ENCODE results near the gene ABHD12B.
"Not testable (repeated sequence)": the region's sequence is repeated elsewhere in the genome, so short reads cannot be mapped to it uniquely, and the experiment has no call there.

The ABHD12B gene

GRCh38 chr14:50856660-50857059, 15.2 kb upstream of the ABHD12B start:
- no peak for TF ChIP-seq ZNF274 (IDR thresholded peaks at IDR 0.05; ENCODE audit: low read depth, low read length)
- H3K4me3 ChIP-seq (ENCODE audit: low read length), result no peak overlapping the region

GRCh38 chr14:50859296-50859624, 12.6 kb upstream of the ABHD12B start:
- H3K4me3 ChIP-seq (ENCODE audit: low read length), result peak overlapping the region; percentile 71; the same call in 1 of the 2 replicates
- TF ChIP-seq ZNF274 (IDR thresholded peaks at IDR 0.05; ENCODE audit: low read depth, low read length), result no peak

- peak overlapping the region; percentile 71 for H3K4me3 ChIP-seq (ENCODE audit: low read length)
- no peak for TF ChIP-seq ZNF274 (IDR thresholded peaks at IDR 0.05; ENCODE audit: low read depth, low read length)
Observed at GRCh38 chr14:50860478-50861086, 11.3 kb upstream of the ABHD12B start.

- TF ChIP-seq ZNF274 (IDR thresholded peaks at IDR 0.05; ENCODE audit: low read depth, low read length), result no peak
- no peak overlapping the region for H3K4me3 ChIP-seq (ENCODE audit: low read length)
Observed at GRCh38 chr14:50862036-50862570, 9.8 kb upstream of the ABHD12B start.

- no peak for TF ChIP-seq ZNF274 (IDR thresholded peaks at IDR 0.05; ENCODE audit: low read depth, low read length)
- no peak overlapping the region for H3K4me3 ChIP-seq (ENCODE audit: low read length)
Observed at GRCh38 chr14:50864237-50864636, 7.6 kb upstream of the ABHD12B start.

DNA sequence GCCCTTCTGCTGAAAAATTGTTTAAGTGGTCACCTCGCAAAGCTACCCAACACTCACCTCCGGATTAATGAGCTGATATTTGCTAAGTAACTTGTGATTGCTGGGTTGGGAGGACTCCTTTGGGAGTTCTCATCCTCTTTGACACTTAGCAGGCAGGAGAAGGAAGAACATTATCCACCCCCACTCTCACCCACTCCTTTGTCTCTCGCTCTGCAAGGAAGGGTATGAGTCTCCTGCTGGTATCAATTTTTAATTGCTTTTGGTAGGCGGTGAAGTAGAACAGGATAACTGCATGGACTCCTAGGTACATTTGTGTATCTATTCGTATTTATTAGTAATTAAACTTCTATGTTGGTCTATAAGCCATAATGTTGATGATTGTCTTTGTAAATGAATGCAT, 6.9 kb upstream of the ABHD12B start:
- no peak overlapping the region for H3K4me3 ChIP-seq (ENCODE audit: low read length)
- TF ChIP-seq ZNF274 (IDR thresholded peaks at IDR 0.05; ENCODE audit: low read depth, low read length), result no peak

DNA sequence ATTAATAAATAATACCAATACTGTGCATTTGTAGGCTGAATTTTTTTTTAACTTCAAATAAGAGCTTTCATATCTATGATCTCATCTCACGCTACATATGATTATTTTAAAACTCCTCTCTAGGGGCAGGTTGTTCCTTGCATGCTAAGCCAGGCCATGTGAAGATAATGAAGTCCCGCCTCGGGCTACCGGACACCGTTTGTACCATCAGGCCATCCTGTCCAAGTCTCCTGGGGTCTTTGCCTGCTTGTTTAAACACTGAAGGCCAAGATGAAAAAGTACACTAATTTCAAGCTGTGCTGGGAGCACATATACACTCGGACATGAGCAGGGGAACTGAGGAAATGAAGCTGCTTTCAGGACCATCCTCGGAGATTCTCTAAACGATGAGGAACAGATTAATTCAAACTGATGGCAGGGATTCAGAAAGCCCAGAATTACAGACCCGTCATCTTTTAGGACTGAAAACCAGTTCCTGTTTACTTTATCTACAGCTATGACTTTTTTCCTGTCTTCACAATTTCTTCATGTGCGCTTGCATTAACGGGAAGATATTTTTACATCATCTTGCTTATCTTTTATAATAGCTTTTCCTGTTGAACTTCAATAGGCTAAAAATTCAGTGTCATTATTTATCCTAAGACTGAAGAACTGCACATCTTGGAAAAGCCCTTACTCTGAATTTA, 6.3 kb upstream of the ABHD12B start:
- H3K4me3 ChIP-seq (ENCODE audit: low read length), result no peak overlapping the region
- TF ChIP-seq ZNF274 (IDR thresholded peaks at IDR 0.05; ENCODE audit: low read depth, low read length), result no peak

GRCh38 chr14:50871228-50871627, 625 bp upstream of the ABHD12B start:
- TF ChIP-seq ZNF274 (IDR thresholded peaks at IDR 0.05; ENCODE audit: low read depth, low read length), result no peak
- no peak overlapping the region for H3K4me3 ChIP-seq (ENCODE audit: low read length)

DNA sequence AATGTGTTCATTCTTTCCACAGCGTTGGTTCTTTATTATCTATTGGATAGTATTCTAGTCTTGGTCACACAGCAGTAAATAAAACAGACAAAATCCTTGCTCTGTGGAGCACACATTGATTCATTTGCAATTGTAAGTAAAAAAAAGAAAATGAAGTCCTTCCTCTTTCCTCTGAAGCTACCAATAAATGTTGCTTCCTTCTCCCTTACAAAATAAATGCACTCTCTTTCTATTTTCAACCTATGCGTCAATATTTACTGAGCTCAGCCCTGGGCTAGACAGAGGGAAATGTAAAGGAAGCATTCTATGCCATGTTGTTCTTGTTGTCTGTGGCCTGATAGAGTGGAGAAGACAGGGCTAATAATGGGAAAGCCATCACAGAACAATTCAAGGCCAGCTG, 2.9 kb downstream of the ABHD12B start:
- H3K4me3 ChIP-seq (ENCODE audit: low read length), result no peak overlapping the region
- no peak for TF ChIP-seq ZNF274 (IDR thresholded peaks at IDR 0.05; ENCODE audit: low read depth, low read length)

- peak overlapping the region; percentile 23; the same call in 1 of the 2 replicates for H3K4me3 ChIP-seq (ENCODE audit: low read length)
- TF ChIP-seq ZNF274 (IDR thresholded peaks at IDR 0.05; ENCODE audit: low read depth, low read length), result no peak
Observed at GRCh38 chr14:50875359-50876070, 3.7 kb downstream of the ABHD12B start.

DNA sequence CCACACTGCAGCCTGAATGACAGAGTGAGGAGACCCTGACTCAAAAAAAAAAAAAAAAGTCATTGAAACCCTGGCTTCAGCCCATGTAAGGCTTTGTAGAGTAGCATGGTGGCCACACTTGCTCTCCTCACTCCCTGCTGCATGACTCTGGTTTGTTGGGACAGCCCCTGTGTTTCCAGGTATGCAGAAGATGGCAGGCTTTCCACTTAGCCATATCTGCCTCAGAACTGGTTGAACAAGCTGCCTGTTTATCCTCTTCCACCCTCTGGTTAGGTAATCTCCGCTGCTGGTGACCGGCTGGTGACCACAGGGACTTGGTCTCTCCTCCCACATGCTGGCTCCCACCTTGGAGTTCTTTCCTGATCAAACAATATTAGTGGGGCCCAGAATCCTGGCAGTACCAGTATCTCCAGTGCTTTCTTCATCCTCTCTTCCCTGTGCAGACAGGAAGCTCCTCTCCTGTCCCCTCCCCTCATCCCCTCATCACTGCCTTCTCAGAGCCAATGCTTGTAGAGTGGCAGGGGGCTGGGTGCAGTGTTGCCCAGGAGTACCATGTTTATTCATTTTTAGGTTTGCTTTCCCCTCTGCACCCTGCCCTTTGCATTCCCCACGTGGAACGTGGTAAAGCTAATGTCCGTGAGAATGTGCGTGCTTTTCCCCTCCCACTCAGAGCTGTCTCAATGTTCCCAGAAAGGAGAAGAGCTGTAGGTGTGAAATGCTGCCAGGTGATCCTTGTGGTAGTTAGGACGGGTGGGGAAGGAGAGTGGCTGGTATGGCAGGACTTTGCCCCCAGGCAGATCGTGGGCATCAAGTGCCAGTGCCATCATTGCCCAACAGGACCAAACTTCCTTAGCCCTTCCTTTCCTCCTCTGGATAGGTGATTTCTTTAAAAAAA, 11.3 kb downstream of the ABHD12B start:
- no peak overlapping the region for H3K4me3 ChIP-seq (ENCODE audit: low read length)
- no peak for TF ChIP-seq ZNF274 (IDR thresholded peaks at IDR 0.05; ENCODE audit: low read depth, low read length)

DNA sequence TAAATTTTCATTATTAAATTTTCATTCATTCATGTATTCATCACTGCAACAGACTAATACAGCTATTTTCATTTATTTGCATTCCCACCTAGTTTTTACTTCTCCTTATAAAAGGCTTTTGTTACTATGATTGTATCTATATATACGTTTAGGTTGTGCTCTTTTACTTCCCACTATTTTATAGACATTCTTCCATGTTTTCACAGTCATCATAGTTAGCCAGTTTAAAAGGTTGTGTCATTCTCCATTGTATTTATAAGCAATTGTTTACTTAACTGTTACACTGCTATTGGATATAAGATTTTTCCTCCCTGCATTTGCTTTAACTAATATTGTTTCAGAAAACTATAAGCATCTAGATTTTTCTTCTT, 12.0 kb downstream of the ABHD12B start:
- TF ChIP-seq ZNF274 (IDR thresholded peaks at IDR 0.05; ENCODE audit: low read depth, low read length), result no peak
- no peak overlapping the region for H3K4me3 ChIP-seq (ENCODE audit: low read length)

GRCh38 chr14:50887476-50887875, 15.6 kb downstream of the ABHD12B start:
- TF ChIP-seq ZNF274 (IDR thresholded peaks at IDR 0.05; ENCODE audit: low read depth, low read length), result no peak
- no peak overlapping the region for H3K4me3 ChIP-seq (ENCODE audit: low read length)

- no peak for TF ChIP-seq ZNF274 (IDR thresholded peaks at IDR 0.05; ENCODE audit: low read depth, low read length)
- no peak overlapping the region for H3K4me3 ChIP-seq (ENCODE audit: low read length)
Observed at GRCh38 chr14:50892255-50892654, 20.4 kb downstream of the ABHD12B start.

DNA sequence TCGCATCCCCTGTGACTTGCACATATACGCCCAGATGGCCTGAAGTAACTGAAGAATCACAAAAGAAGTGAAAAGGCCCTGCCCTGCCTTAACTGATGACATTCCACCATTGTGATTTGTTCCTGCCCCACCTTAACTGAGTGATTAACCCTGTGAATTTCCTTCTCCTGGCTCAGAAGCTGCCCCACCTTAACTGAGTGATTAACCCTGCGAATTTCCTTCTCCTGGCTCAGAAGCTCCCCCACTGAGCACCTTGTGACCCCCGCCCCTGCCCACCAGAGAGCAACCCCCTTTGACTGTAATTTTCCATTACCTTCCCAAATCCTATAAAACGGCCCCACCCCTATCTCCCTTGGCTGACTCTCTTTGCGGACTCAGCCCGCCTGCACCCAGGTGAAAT, 24.6 kb downstream of the ABHD12B start:
- H3K4me3 ChIP-seq (ENCODE audit: low read length), result not testable (repeated sequence)

DNA sequence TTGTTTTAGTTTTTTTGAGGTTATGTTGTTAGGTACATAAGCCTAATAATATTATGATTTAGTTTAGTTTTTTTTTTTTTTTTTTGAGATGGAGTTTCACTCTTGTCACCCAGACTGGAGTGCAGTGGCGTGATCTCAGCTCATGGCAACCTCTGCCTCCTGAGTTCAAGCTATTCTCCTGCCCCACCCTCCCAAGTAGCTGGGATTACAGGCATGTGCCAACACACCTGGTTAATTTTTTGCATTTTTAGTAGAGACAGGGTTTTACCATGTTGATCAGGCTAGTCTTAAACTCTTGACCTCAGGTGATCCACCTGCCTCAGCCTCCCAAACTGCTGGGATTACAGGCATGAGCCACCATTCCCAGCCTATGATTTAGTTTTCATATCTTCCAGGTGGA, 25.2 kb downstream of the ABHD12B start:
- not testable (repeated sequence) for H3K4me3 ChIP-seq (ENCODE audit: low read length)

Measured in GM08714 (cell line).